Astrocyte (in vitro differentiated cells and primary cell): ENCODE results near the gene MT1M. TPM values are rescaled to one million over a fixed set of nuclear protein-coding genes. Genes with fewer than 3 reads are reported as not detected.

Source experiments
- DNase-seq: peaks from one replicate; pipeline ENCODE4 v3.0.0-alpha.2; 2010; ENCODE audit warnings: low read depth
- FAIRE-seq: peaks from 2 replicates; lab custom pipeline; 2011; peaks lifted over from hg19 to GRCh38; lab: Jason Lieb, UNC
- H2AFZ ChIP-seq: 2 replicates; pipeline ENCODE4 v1.6.0; 2012; ENCODE audit warnings: low read depth, low read length, inconsistent platforms
- H3K27ac ChIP-seq: 2 replicates; pipeline ENCODE4 v1.5.1; 2011; ENCODE audit warnings: low read depth, low read length, inconsistent platforms
- H3K27me3 ChIP-seq: 2 replicates; pipeline ENCODE4 v1.6.0; 2011; ENCODE audit warnings: low read length, inconsistent platforms; ENCODE audit not compliant: insufficient read depth
- H3K36me3 ChIP-seq: 2 replicates; pipeline ENCODE4 v1.5.1; 2011; ENCODE audit warnings: low read length, inconsistent platforms; ENCODE audit not compliant: insufficient read depth
- H3K4me1 ChIP-seq: 2 replicates; pipeline ENCODE4 v1.5.1; 2011; ENCODE audit warnings: low read length, inconsistent platforms; ENCODE audit not compliant: insufficient read depth
- H3K4me2 ChIP-seq: 2 replicates; pipeline ENCODE4 v1.6.0; 2012; ENCODE audit warnings: low read length, inconsistent platforms
- H3K4me3 ChIP-seq: 2 replicates; pipeline ENCODE4 v1.5.1; 2011; ENCODE audit warnings: low read depth, mild to moderate bottlenecking, low read length, inconsistent platforms; ENCODE audit not compliant: insufficient read depth
- H3K79me2 ChIP-seq: 2 replicates; pipeline ENCODE4 v1.6.0; 2012; ENCODE audit warnings: mild to moderate bottlenecking, low read length, inconsistent platforms; ENCODE audit not compliant: insufficient read depth
- H3K9ac ChIP-seq: 2 replicates; pipeline ENCODE4 v1.6.0; 2012; ENCODE audit warnings: mild to moderate bottlenecking, low read length, inconsistent platforms
- H3K9me3 ChIP-seq: 2 replicates; pipeline ENCODE4 v1.5.1; 2012; ENCODE audit warnings: low read depth, mild to moderate bottlenecking, low read length, inconsistent platforms; ENCODE audit not compliant: insufficient read depth
- H4K20me1 ChIP-seq: 2 replicates; pipeline ENCODE4 v1.6.0; 2012; ENCODE audit warnings: low read length, inconsistent platforms; ENCODE audit not compliant: insufficient read depth
- H3K27ac Mint-ChIP-seq: one replicate; pipeline ENCODE4 v1.8.0; 2021; ENCODE audit warnings: mild to moderate bottlenecking, mixed read lengths; ENCODE audit not compliant: unreplicated experiment
- H3K27me3 Mint-ChIP-seq: one replicate; pipeline ENCODE4 v1.8.0; 2021; ENCODE audit warnings: low read depth, mixed read lengths; ENCODE audit not compliant: unreplicated experiment
- H3K36me3 Mint-ChIP-seq: one replicate; pipeline ENCODE4 v1.8.0; 2021; ENCODE audit warnings: low read depth, mixed read lengths; ENCODE audit not compliant: unreplicated experiment
- H3K4me1 Mint-ChIP-seq: one replicate; pipeline ENCODE4 v1.8.0; 2021; ENCODE audit warnings: low read depth, mixed read lengths; ENCODE audit not compliant: unreplicated experiment
- H3K4me3 Mint-ChIP-seq: one replicate; pipeline ENCODE4 v1.8.0; 2021; ENCODE audit warnings: mild to moderate bottlenecking, moderate library complexity, mixed read lengths; ENCODE audit not compliant: unreplicated experiment
- H3K9me3 Mint-ChIP-seq: one replicate; pipeline ENCODE4 v1.8.0; 2021; ENCODE audit warnings: mild to moderate bottlenecking, mixed read lengths; ENCODE audit not compliant: unreplicated experiment
- CTCF ChIP-seq: IDR thresholded peaks from 2 replicates; pipeline ENCODE4 v1.5.1; 2011; ENCODE audit warnings: low read depth, mild to moderate bottlenecking, inconsistent platforms, low read length, moderate library complexity; ENCODE audit not compliant: insufficient read depth
- EZH2 ChIP-seq: IDR thresholded peaks from 2 replicates; pipeline ENCODE4 v1.6.1; 2012; ENCODE audit warnings: mild to moderate bottlenecking, low read length, inconsistent platforms; ENCODE audit not compliant: insufficient read depth
- total RNA-seq: library from RNA; stranded (reverse); gene quantifications from 2 replicates; pipeline ENCODE4 v1.2.1, GENCODE V29; 2021

The MT1M gene
- total RNA-seq, 1 donor from 2014 or later: not detected

- H3K9ac ChIP-seq: no peak overlapping the region
- no peaks in the 10 kb centered on the region for H3K36me3 ChIP-seq
- Mint-ChIP-seq H3K27me3 (peaks cover 69% of the 10 kb centered on the region), H3K27ac (no peak overlapping the region), H3K9me3 (peaks cover 6% of the 10 kb centered on the region), H3K4me1 (peaks cover 2% of the 10 kb centered on the region), H3K4me3 (no peak overlapping the region), H3K36me3 (no peaks in the 10 kb centered on the region)
- H2AFZ ChIP-seq: no peak overlapping the region
- no peaks in the 10 kb centered on the region for H4K20me1 ChIP-seq
- H3K9me3 ChIP-seq: no peaks in the 10 kb centered on the region
- TF ChIP-seq CTCF (no peak), EZH2 (no peak)
- H3K27ac ChIP-seq: no peak overlapping the region
- no peaks in the 10 kb centered on the region for H3K79me2 ChIP-seq
- no peak overlapping the region for H3K4me2 ChIP-seq
- peaks cover 34% of the 10 kb centered on the region for H3K27me3 ChIP-seq
- no peak for DNase-seq
- H3K4me1 ChIP-seq: peaks cover 10% of the 10 kb centered on the region
- H3K4me3 ChIP-seq: no peak overlapping the region
- no peak for FAIRE-seq
Measured at GRCh38 chr16:56591377-56592060, 40.9 kb upstream of the MT1M start.

- H3K36me3 ChIP-seq: no peaks in the 10 kb centered on the region
- peaks cover 22% of the 10 kb centered on the region for H3K27me3 ChIP-seq
- Mint-ChIP-seq H3K27ac (no peak overlapping the region), H3K4me3 (no peak overlapping the region), H3K9me3 (peaks cover 10% of the 10 kb centered on the region), H3K4me1 (peaks cover 2% of the 10 kb centered on the region), H3K36me3 (no peaks in the 10 kb centered on the region), H3K27me3 (peaks cover 52% of the 10 kb centered on the region)
- H4K20me1 ChIP-seq: no peaks in the 10 kb centered on the region
- TF ChIP-seq EZH2 (no peak), CTCF (no peak)
- H3K27ac ChIP-seq: no peak overlapping the region
- no peak overlapping the region for H2AFZ ChIP-seq
- no peak for DNase-seq
- no peak overlapping the region for H3K4me3 ChIP-seq
- no peaks in the 10 kb centered on the region for H3K79me2 ChIP-seq
- no peak overlapping the region for H3K9ac ChIP-seq
- H3K4me2 ChIP-seq: no peak overlapping the region
- H3K4me1 ChIP-seq: peaks cover 10% of the 10 kb centered on the region
- no peak for FAIRE-seq
- H3K9me3 ChIP-seq: no peaks in the 10 kb centered on the region
Measured at GRCh38 chr16:56593573-56594291, 38.7 kb upstream of the MT1M start.

GRCh38 chr16:56594292-56594619, 38.2 kb upstream of the MT1M start:
- no peak overlapping the region for H3K4me2 ChIP-seq
- no peaks in the 10 kb centered on the region for H3K9me3 ChIP-seq
- H3K36me3 ChIP-seq: no peaks in the 10 kb centered on the region
- DNase-seq: no peak
- Mint-ChIP-seq H3K27me3 (peaks cover 48% of the 10 kb centered on the region), H3K4me3 (no peak overlapping the region), H3K4me1 (no peaks in the 10 kb centered on the region), H3K27ac (no peak overlapping the region), H3K9me3 (peaks cover 8% of the 10 kb centered on the region), H3K36me3 (no peaks in the 10 kb centered on the region)
- no peak overlapping the region for H3K4me3 ChIP-seq
- no peaks in the 10 kb centered on the region for H3K79me2 ChIP-seq
- no peak overlapping the region for H2AFZ ChIP-seq
- no peak overlapping the region for H3K27ac ChIP-seq
- no peak for FAIRE-seq
- H3K27me3 ChIP-seq: peaks cover 17% of the 10 kb centered on the region
- H4K20me1 ChIP-seq: no peaks in the 10 kb centered on the region
- no peak overlapping the region for H3K9ac ChIP-seq
- H3K4me1 ChIP-seq: peaks cover 5% of the 10 kb centered on the region
- no peak for TF ChIP-seq EZH2
- no peak for TF ChIP-seq CTCF
